Measurements from ENCODE around the gene KLHL25.

DNA sequence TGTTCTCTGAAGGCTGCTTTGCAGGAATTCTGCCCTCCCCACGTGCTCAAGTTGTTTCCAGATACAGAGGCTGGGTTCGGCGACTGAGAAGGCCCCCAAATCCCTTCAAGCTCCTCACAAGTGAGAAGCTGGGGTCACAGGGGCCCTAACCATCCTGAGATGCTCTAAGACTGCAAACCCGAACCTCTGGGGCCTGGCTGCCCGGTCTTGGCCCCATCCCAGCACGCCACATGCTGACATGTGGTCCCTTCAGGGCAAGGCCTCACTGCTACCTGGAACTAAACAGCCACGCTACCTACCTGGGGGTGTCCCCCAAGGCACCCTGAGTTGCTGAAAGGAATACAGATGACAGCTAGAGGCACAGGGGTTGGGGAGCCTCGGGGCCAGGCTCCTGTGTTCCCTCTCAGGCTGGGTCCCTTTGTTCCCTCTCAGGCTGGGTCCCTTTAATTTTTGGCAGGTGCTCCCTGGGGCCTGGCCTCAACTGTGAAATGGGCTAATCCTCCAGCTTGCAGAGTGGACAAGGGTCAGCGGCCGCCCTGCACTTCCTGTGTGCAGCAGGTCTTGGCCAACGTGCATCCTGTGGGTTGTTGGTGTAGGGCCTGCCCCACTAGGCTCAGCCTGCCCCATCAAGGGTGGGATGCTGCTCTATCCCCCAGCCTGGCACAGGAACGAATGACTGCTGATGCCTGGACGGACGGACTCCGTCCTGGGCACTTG lies 32.5 kb downstream of the KLHL25 start:
- TF ChIP-seq JUND (IDR thresholded peaks at IDR 0.05; ENCODE audit: low read length) (no peak), EZH2 (IDR thresholded peaks at IDR 0.05; ENCODE audit: low read depth, low read length, severe bottlenecking) (no peak), RAD21 (IDR thresholded peaks at IDR 0.05 in 1 of 2, conservative IDR thresholded peaks at IDR 0.05 in 1 of 2; ENCODE audit: low read depth in 2 of 2, low read length in 2 of 2) (no peak), CEBPB (IDR thresholded peaks at IDR 0.05; ENCODE audit: low read depth, low read length) (no peak), SRF (IDR thresholded peaks at IDR 0.05; ENCODE audit: low read depth, low read length) (no peak), POLR2A (IDR thresholded peaks at IDR 0.05; ENCODE audit: control extremely low read depth in 1 of 2, low read depth in 2 of 2, low read length in 2 of 2) (no peak), MAFK (IDR thresholded peaks at IDR 0.05; ENCODE audit: low read depth, low read length) (no peak), CBX5 (IDR thresholded peaks at IDR 0.05; ENCODE audit: low read depth, low read length) (no peak), ASH2L (IDR thresholded peaks at IDR 0.05; ENCODE audit: low read length) (no peak), YY1 (IDR thresholded peaks at IDR 0.05; ENCODE audit: low read depth, low read length) (no peak)
- TF ChIP-seq, protein P1, sequence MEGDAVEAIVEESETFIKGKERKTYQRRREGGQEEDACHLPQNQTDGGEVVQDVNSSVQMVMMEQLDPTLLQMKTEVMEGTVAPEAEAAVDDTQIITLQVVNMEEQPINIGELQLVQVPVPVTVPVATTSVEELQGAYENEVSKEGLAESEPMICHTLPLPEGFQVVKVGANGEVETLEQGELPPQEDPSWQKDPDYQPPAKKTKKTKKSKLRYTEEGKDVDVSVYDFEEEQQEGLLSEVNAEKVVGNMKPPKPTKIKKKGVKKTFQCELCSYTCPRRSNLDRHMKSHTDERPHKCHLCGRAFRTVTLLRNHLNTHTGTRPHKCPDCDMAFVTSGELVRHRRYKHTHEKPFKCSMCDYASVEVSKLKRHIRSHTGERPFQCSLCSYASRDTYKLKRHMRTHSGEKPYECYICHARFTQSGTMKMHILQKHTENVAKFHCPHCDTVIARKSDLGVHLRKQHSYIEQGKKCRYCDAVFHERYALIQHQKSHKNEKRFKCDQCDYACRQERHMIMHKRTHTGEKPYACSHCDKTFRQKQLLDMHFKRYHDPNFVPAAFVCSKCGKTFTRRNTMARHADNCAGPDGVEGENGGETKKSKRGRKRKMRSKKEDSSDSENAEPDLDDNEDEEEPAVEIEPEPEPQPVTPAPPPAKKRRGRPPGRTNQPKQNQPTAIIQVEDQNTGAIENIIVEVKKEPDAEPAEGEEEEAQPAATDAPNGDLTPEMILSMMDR (IDR thresholded peaks at IDR 0.05; ENCODE audit: control extremely low read depth in 1 of 3, insufficient read depth in 1 of 3, low read depth in 1 of 3, low read length in 3 of 3), result no peak
- TF ChIP-seq, protein P2, sequence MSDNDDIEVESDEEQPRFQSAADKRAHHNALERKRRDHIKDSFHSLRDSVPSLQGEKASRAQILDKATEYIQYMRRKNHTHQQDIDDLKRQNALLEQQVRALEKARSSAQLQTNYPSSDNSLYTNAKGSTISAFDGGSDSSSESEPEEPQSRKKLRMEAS (IDR thresholded peaks at IDR 0.05), result no peak
- TF ChIP-seq, protein P3, sequence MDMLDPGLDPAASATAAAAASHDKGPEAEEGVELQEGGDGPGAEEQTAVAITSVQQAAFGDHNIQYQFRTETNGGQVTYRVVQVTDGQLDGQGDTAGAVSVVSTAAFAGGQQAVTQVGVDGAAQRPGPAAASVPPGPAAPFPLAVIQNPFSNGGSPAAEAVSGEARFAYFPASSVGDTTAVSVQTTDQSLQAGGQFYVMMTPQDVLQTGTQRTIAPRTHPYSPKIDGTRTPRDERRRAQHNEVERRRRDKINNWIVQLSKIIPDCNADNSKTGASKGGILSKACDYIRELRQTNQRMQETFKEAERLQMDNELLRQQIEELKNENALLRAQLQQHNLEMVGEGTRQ (IDR thresholded peaks at IDR 0.05; ENCODE audit: low read length), result no peak
- TF ChIP-seq, protein P4, sequence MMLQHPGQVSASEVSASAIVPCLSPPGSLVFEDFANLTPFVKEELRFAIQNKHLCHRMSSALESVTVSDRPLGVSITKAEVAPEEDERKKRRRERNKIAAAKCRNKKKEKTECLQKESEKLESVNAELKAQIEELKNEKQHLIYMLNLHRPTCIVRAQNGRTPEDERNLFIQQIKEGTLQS (IDR thresholded peaks at IDR 0.05; ENCODE audit: insufficient read depth, low read depth, low read length), result no peak
